GM18511 (cell line): ENCODE data around the gene TSPOAP1.

Experiments
- ATAC-seq: cut with Tn5 transposase; IDR thresholded peaks from one replicate; pipeline ENCODE4 v1.9.1; 2021; ENCODE audit warnings: mild to moderate bottlenecking, moderate library complexity; ENCODE audit not compliant: unreplicated experiment

Gene TSPOAP1

DNA sequence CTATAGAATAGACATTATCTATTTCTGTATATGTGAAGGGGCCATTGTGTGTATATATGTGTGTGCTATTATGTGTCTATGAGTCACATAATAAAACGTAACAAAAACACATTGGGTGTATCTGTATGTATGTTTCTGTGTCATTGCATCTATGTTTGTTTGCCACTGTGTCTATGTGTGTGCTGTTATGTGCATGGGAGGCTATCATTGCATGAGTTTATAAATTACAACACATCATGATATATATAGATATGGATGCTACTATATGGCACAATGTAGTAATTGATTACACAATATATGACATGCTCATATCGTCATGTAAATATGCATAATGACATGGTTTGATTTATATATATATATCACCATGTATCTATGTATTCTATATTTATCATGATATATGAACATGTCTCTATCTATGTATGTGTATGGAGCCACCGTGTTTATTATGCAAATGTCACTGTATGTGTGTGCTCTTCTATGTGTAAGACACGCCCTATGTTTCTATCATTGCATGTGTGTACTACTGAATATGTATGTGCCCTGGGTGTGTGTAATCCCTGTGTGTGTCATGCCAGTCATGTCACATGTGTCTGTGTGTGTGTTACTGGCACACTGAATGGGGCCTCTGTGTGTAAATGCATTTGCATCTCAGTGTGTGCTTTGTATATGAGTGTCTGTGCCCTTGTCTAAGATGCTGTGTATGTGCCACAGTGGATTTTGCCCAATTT is 1.4 kb upstream of the TSPOAP1 start:
- ATAC-seq, result peak; percentile 7

DNA sequence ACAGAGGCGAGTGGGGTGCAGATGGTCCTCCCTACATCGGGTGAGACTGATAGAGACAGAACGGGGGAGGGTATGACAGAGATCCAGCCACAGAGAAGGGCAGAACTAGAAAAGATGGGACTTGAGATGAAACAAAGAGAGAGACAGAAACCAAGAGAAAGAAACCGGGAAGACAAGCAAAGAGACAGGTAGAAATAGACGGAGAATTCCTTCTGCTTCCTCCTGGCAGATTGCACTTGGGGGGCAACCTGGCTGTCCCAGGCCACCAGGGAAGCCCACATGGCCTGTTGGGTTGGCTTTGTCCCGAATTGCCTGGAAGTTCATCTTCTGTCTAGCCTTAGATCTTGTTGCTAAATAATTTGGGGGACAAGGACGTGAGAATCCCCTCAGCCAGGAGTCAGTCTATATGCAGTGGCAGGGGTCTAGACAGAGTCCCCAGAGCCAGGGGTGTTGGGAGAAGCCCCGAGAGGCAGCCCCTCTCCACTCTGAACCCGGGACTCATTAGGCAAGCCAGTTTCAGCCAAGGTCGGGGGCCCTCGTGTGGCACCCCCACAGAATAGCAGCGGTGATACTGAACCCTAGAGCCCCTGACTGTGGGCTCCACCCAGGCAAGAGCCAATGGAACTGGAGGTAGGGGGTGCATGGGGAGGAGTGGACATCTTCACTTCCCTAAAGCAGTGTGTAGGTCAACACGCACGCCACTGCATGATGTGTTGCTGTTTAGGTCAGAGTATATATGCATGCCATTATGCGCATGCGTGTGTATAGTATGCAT is 627 bp upstream of the TSPOAP1 start:
- peak; percentile 41 for ATAC-seq

DNA sequence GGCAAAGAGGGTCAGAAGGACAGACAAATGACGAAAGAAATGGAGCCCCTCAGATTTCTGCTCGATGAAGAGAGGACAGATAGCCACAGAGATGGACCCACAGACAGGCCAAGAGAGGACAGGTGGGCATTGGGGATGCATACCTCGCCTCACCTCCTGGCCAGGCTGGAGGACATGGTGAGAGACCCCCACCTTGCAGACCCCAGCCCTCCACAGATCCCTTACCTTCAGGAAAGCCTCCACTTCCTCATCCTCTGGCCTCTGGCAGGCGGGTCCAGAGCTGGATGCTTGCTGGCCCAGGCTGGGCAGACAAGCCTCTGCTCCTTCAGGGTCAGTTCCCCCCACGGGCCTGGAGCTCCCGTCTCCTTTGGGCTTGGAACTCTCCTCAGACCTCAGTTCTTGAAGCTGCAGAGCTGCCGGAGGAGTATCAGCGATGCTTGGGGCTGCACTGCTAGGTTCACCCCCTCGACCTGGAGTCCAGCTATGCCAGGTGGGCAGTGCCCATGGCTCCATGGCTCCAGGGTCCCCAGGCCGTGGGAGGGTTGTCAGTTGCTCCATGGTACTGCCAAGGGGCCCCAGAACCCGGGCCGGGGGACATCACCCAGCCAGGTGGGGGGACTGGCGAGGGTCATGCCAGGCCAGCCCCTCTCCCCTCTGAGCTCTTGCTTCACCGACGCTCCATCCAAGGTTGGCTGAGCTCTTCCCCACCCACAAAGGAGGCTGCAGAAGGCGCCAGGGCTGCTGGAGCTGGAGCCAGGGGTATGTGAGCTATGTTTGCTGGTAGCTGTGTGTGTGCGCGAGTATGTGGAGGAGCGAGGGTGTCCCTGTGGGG is 1.0 kb downstream of the TSPOAP1 start:
- no peak for ATAC-seq

DNA sequence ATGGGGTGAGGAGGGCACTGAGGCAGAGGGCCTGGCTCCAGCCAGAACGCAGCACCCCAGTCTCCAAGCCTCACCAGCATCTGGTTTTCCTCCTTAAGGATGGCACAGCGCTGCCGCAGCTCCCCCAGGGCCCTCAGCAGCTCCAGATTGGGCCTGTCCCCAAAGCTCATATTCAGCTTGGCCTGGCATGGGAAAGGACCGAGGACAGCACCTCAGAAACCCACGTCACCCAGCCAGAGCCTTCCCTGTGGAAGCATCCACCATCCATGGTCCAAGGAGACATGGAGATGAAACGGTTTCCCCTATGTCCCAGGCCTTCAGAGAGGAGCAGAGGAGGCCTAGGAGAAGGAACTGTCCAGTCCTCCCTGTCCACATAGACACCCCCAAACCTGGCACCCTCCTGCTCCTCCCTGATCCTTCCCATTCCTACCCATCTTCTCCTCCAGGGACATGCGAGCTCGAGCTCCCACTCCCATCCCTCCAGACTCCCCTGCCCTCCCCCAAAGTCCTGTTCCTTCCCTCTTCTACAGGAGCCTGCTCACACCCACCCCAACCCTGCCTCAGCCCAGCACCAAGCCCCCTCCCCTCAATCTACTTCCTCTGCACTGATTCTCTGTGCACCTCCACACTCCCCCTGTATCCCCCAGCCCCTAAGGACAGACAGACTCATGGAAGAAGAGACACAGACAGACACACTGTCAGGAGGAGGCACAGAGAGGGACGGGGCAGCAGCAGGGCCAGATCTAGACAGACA is 1.8 kb downstream of the TSPOAP1 start:
- ATAC-seq, result no peak

DNA sequence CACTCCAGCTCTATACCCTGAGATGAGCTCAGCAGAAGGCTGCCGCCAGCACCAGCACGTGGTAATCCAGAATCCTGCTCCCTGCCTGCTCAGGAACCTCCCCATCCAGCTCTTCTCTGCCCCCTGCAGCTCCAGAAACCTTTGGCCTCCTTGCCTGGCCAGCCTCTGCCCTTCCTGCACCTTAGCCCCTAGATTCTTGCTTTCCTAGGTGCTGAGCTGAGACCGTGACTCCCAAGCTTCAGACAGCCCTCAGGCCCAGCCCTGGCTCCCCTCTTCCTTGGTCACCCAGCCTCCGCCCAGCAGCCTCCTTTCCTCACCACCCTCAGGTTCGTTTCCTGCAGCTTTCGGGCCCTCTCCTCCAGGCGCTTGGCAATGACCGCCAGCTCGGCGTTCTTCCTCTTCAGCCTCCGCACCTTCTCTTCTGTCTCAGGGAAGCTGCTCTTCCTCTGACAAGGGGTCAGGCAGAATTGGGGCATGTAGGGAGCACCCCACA is 2.6 kb downstream of the TSPOAP1 start:
- ATAC-seq, result no peak

DNA sequence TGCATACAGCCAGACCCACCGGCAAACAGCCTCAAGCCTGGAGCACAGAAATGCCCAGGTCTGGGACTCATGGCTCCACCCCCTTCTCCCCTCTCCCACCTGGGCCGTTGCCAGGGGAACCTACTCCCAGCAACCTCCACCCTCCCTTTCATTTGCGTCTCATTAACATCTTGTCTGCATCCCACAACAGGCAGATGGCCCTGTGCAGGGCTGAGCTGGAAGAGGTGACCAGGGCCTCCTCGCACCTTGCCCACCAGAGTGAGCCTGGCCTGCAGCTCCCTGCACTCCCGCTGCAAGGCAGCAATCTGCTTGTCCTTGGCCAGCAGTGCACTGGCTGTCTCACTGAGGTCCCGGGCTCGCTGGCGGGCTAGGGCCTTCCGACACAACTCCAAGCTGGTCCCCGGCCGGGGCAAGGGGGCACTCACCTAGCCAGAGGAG is 3.3 kb downstream of the TSPOAP1 start:
- no peak for ATAC-seq

DNA sequence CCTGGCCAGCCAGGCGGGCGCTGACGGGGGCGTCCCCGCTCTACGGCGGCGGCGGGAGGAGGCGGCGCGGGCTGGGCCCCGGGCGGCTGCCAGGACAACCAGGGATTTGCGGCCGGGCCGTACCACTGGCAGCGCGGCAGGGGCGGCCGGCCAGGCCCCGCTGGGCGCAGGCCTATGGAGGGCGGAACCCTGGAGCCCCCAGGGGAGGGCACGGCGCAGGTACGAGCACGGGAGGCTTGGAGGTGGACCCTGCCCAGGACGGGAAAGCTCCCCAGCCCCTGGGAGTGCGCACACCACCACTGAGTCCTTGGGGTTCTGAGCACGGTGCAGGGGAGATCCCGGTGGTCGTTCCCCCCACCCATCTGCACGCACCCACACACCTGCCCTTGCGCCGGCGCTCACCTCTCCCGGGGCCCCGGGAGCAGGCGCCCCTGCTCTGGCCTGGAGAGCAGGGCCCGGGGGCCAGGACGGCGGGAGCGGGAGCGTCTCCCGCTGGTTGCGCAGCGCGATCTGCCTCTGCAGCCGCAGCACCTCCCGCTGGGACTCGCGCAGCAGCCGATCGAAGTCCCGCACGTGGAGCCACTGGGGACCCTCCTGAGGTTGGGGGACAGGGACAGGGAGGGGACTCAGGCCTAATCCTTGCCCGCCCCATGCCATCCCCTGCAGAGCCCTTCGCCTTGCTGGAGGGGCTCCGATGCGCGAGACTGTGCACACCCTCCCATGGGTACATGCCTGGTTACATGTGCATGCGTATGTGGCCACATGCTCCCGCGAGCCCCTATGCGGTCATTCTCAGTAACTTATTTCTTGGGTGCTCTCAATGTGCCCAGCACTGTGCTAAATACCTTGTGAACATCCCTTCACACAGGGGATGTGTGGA is 3.9 kb downstream of the TSPOAP1 start:
- no peak for ATAC-seq

DNA sequence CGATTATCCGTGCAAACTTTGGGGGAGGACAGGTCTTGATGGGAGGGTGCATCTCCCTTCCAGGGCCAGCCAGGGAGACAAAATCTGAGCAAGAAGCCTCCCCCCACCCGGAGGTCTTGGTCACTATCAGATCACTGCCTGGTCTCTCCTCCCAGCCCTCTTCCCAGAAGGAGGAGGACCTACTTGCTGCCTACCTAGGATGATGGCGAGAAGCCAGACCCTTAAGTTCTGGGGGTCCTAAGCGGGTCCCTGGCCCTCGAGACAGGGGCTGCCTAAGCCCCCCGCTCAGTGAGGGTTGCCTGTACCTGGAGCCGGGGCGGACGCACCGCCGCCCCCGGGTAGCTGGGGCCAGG is 4.6 kb downstream of the TSPOAP1 start:
- ATAC-seq, result no peak

DNA sequence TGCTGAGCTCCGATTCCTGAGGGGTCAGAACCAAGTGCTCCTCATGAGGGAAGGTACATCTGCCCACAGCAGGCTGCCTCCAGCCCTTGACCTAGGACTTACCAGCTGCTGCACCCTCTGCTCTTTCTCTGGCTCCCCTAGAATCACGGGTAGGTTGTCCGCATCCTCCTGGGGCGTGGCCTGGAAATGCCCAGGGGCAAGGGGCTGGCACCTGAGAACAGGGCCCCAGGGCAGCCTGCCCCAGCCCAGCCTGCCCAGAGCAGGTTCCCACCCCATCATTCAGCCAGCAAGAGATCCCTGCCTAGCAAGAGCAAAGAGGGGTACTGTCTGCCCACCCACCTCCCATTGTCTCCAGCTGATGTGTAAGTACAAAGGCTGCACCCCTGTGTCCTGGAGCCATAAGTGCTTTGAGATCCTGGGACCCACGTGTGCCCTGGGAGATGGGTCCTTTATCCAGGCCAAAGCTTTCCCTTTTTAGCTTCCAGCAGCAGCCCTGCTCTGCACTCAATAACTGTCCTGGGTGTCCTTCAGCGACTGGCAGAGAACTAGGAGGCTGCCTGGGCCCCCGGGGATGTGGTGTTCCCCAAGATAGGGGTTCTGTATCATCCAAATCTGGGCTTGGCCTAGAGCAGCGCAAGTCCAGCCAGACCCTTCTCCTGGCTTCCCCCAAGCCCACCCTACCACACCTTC is 5.1 kb downstream of the TSPOAP1 start:
- no peak for ATAC-seq

DNA sequence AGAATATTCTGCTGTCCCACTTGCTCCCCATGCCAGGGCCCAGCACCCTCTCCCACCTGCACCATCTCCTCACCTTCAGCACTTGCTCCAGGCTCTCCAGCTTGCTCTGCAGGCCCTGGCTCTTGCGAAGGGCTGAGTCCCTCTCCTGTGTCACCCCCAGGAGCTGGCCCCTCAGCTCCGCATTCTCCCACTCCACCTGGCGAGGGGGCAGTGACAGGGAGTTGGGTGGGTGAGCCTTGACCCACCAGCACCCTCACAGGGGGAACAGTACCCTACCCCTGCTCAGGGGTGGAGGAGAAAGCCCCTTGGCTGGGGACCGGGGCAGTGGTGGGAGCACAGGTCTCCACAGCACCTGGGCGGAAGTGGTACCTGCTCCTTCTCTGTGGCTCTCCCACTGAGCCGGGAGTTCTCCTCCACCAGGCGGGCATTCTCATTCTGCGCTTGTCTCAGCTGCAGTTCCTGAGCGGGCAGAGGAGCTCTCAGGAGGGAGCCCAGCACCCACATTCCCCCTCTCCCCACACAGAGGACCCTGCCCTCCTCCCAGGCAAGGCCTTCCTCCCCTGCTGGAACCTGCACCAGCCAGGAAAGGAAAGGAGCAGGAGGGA is 5.9 kb downstream of the TSPOAP1 start:
- no peak for ATAC-seq

DNA sequence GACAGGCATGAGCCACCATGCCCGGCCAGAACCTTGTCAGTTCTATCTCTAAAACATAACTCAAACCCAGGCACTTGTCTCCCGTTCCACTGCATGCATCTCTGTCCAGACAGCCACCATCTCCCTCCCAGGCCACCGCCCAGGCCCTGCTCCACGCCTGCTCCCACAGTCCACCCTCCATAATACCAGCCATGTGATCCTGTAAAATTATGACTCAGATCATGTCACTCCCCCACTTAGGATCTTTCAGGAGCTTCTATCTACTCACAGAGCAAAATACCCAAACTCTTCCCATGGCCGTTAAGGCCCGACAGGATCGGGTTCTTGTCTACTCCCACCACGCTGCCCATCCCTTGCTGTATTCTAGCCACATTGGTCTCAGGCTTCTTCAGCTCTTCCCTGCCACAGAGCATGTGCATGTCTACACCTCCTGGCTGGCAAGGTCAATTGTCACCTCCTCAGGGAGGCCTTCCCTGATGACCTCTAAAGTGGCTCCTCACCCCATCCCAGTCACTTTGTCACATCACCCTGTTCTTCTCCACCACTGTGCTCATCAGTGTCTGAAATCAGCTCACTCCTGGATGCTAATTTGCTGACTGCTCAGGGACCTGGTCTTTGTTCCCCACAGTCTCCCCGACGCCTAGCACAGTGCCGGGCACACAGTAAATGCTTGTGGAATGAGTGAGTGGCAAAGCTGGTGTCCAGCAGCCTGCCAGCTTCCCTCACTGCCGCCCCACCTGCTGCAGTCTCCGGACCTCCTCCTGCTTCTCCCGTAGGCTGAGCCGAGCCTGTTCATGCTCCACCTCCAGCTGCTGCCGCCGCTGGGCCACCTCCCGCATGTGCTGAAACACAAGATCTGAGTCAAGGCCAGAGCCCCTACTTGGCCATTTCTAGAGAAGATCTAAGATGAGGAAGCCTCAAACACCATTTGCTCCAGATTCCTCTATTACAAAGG is 6.7 kb downstream of the TSPOAP1 start:
- ATAC-seq, result no peak

DNA sequence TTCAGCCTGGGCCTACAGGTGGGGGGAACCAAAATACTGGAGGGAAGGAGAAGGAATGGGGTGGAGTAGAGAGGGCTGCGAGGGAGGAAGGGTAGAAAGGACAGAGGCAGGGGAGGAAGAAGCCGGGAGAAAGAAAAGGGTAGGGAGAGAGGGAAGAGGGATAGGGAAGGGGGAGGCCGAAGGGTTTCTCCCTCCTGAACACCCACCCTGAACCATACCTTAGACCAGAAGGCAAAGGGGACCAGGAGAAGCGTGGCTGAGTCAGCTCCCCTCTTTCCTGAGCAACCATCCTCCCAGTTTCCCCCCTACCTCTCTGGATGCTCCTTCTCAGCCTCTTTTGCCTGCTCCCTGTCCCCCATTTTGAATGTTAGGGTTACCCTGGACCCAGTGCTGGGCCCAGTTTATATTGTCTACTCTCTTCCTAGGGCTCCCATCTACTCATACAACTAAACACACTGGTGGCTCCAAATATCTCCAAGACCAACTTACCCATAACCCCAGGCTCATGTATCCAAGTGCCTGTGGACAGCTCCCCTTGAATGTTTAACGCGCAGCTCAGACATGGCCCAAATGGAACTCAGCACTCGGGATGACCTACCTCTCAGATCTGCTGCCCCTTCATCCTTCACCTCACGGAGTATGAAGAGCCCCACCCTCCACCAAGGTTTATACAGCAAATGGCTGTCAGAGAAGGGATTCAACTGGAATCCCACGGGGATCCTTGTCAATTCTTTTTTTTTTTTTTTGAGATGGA is 7.8 kb downstream of the TSPOAP1 start:
- ATAC-seq, result no peak

DNA sequence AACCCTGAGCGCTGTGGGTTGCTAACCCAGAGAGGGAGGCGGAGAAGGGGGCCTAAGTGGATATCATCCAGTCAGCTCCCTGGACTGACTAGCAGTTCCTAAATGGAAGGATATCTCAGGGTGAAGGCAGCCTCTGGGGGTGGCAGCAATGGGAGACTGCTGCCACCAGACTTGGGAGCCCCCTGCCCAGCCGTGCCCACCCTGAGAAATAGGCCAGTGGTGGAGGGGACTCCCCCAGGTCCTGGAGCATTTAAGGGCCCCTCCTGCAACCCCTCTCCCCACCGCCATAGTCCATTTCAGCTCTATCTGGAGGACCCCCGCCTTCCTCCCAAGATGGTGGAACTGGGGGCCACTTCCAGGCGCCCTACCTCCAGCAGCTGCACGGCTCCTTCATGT is 8.4 kb downstream of the TSPOAP1 start:
- no peak for ATAC-seq

DNA sequence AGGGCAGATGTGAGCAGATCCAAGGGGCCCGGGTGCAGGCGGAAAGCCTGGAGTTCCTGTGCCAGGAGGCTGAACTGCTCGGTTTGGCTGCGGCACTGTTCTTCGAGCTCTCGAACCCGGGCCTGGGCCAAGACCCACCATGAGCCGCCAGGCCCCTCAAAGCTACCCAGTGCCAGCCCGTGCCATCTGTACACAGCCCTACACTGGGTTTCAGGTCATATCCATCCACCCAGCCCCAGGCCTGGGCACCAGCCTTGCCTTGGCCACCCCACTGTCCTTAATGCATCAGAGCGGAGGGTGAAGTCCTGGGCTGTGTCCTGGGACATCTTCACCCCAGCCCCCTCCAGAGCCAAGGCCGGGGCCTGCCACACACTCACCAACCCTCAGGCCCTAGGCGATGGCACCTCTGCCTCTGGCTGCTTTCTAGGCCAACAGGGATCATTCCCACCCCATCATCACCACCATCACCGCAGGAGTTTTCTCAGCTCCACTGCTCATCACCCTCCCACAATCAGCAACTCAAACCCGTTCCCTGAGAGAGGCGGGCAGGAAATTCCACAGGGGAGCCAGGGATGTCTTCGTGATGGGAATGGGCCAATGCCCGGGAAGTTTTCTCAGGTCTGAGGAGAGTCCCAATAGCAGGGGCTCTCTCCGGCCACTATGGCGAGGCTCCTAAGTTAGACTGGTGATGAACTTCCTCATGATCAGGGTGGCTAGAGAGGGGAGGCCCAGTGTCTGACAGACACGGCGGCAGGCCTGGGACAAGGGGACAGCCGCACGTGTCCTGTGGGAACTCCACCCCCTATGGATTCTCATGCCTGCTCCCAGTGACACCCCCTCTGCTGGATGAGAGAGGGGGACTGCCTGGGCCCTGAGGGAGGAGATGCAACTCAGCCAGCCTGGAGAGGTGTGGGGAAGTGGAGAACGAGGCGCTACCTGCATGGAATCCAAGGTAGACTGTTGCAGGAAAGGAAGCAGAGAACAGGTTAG is 9.1 kb downstream of the TSPOAP1 start:
- no peak for ATAC-seq

DNA sequence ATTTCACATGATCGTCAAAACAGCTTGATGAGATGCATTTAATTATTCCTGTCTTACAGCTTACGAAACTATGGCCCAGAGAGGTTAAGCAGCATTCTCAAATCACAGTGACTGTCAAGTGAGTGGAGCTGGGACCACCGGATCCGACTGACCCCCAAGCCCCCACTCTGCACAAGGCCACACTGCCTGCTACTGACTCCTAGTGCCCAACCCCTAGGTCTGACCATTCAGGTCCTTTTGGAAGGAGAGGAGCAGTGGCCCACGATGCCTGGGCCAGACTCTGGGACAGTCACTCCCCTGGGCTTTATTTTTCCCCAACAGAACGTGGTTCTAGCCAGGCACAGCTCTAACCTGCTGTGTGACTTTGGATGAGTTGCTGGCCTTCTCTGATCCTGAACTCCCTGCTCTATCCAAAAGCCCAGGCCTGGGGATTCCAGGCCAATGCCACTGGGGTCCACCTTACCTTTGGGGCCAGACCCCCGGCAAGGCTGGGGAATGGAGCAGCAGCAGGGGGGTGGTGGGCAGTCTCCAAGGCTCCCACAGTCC is 9.9 kb downstream of the TSPOAP1 start:
- no peak for ATAC-seq
